GM19397 (cell line): Measurements from ENCODE around the gene HOXD8.

Experiments
- ATAC-seq: cut with Tn5 transposase; IDR thresholded peaks from one replicate; pipeline ENCODE4 v1.9.1; 2021; ENCODE audit warnings: mild to moderate bottlenecking, moderate library complexity; ENCODE audit not compliant: unreplicated experiment

The HOXD8 gene

DNA sequence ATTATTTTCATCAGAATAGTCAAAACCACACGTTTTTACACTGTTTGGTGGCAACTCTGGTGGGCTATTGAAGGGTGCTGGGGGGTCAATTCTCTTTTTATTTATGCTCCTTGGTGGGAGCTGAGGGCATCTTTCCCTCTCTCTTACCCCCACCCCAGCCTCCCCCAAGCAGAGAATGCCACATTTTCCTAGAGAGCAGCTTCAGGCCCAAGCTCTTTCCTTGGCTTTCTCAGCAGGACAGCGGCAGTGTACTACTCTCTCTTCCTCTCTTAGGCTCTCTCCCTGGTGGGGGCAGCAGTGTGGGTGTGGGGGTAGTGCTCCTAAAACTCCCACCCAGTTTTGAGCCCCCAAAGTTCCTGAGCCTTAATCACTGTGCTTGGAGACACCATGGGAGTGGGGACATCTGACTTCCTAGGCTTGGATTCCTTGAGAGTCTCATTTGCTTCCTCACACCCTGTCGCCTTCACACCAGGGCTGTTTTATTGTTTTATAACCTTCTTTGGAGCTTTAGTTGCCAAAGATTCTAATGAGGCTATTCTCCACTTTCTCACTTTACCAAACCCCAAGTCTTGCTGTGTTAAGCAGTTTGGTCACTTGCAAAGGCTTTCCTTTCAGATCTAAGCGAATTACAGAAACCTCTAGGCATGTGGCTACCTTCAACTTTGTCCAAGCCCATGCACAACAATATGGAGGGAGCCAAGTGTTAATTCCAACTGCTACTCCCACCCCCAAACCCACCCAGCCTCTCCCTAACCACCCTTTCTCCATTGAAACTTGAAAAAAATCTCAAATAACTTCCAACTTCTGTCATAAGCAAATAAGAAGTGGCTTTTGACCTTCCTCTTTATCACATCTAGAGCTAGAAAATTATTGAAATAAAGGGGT is 15.8 kb downstream of the HOXD8 start:
- ATAC-seq, result no peak

DNA sequence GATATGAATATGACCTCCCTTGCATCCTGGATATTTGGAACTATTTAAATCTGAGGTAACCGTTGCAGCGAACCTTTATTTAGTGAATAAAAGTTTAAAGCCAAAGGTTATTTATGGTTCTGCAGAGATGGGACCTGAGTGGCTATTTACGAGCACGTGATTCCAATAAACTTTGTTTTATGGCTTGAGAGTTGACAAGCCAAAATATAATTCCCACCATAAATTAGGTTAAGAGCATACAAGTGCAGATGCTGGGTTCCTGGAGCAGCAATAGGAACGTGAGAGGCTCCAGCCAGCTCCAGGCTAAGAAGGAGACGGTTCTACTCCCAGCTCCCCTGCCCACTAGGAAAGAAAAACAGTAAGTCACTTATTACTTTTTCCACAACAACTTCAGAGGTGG is 16.6 kb downstream of the HOXD8 start:
- ATAC-seq, result no peak

GRCh38 chr2:176146645-176147044 is 17.1 kb downstream of the HOXD8 start:
- no peak for ATAC-seq

- ATAC-seq, result no peak
Observed at GRCh38 chr2:176147210-176147799, 17.8 kb downstream of the HOXD8 start.

- no peak for ATAC-seq
Observed at GRCh38 chr2:176147800-176148496, 18.4 kb downstream of the HOXD8 start.

- no peak for ATAC-seq
Observed at GRCh38 chr2:176148751-176149421, 19.4 kb downstream of the HOXD8 start.

- ATAC-seq, result no peak
Observed at GRCh38 chr2:176149481-176149938, 20.0 kb downstream of the HOXD8 start.

DNA sequence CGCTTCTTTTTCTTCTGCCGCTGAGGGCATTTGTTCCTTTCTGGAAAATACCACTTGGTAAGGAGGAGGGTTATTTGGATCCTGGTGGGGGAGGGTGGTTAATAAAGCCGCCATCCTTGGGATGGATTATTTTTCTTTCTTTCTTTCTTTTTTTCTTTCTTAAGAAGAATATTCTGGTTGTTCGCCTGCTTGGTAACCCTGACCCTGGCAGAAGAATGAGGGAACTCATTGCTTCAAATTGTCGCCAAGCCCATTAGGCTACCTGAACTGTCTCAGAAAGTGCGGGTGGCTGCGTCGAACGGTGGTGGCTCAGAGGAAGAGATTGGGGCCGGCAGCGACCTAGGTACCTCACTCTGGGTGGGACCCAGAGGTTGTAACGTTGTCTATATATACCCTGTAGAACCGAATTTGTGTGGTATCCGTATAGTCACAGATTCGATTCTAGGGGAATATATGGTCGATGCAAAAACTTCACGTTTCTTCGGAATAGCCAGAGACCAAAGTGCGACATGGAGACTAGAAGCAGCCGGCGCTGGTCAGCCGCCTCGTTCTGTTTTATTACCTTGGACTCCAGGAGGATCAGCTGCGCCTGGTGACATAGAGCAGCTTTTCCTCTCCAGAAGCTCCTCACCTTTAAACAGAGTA is 20.6 kb downstream of the HOXD8 start:
- no peak for ATAC-seq

GRCh38 chr2:176150584-176151441 is 21.3 kb downstream of the HOXD8 start:
- no peak for ATAC-seq

DNA sequence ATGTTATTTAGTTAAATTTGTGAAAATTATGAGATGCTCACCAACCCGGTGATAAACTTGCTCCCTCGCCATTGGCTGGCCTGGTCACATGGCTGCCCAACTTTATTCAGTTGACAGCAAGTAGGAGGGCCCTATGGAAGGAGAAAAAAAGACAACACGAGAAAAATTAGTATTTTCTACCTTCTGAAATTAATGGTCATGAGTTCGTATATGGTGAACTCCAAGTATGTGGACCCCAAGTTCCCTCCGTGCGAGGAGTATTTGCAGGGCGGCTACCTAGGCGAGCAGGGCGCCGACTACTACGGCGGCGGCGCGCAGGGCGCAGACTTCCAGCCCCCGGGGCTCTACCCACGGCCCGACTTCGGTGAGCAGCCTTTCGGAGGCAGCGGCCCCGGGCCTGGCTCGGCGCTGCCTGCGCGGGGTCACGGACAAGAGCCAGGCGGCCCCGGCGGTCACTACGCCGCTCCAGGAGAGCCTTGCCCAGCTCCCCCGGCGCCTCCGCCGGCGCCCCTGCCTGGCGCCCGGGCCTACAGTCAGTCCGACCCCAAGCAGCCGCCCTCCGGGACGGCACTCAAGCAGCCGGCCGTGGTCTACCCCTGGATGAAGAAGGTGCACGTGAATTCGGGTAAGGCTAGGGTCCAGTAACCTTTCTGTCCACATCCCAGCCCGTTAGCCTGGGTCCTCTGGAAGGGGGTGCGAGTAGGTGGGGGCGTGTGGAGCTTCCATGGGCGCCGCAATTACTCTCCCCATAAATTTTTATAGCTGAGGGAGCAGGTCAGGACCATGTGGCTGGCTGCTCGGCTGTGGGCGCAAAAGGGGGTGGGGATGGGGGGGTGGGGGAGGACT is 22.2 kb downstream of the HOXD8 start, which contains the start of gene HOXD4:
Gene HOXD4, plus strand, starts transcription at position 109 of the 846 bp plus-strand sequence. Its CDS starts 84 bp downstream, at position 193.
- no peak for ATAC-seq

DNA sequence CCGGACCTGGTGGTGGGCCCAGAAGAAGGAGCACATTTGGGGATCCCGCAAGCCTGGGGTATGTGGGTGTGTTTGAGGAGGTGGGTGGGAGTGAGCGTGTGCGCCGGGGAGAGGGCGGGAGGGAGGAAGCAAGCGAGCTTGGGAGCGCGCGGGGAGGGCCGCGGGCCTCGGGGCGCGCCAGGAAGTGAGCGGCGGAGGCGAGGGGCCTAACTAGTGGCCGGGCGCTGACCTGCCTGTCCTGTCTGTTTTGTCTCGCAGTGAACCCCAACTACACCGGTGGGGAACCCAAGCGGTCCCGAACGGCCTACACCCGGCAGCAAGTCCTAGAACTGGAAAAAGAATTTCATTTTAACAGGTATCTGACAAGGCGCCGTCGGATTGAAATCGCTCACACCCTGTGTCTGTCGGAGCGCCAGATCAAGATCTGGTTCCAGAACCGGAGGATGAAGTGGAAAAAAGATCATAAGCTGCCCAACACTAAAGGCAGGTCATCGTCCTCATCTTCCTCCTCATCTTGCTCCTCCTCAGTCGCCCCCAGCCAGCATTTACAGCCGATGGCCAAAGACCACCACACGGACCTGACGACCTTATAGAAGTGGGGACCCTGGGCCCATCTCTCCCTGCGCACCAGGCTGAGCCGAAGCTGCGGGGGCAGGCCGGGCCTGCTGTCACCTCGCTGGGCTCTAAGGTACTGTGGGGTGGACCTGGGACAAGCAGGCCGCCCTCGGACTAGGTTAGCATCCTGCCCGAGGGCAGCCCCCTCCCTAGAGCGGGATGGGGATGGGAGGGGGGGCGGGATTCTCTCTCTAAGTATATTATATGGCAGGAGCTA is 23.1 kb downstream of the HOXD8 start:
- ATAC-seq, result no peak

DNA sequence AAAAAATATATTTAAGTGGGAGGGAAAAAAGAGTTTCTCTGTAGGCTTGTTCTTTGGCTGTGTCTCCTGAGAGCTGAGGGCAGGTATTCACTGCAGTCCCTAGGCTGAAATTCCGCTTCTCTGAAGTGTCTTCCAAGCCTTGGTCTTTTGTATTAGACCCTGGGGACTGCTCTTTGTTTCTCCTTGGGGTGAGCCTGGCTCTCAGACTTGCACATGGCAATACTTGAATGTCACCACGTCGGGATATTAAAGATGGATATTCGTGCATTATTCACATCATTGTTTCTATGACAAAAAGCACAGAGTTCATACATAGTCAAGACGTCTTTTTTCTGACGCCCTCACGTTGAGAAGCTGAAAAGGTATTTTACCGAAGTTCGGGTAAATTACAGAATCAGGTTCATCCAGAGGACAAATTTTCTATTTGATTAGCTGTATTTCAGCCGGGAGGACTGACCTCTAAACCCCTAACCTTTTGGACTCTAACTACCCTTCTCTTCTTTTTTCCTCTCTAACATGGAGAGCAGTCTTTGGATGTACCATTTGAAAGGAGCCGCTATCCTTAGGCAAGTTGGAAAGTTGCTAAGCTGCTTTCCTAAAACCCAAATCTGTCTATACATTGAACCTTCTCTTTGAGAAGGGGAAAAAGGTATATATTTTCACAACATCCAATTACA is 25.2 kb downstream of the HOXD8 start:
- ATAC-seq, result no peak

DNA sequence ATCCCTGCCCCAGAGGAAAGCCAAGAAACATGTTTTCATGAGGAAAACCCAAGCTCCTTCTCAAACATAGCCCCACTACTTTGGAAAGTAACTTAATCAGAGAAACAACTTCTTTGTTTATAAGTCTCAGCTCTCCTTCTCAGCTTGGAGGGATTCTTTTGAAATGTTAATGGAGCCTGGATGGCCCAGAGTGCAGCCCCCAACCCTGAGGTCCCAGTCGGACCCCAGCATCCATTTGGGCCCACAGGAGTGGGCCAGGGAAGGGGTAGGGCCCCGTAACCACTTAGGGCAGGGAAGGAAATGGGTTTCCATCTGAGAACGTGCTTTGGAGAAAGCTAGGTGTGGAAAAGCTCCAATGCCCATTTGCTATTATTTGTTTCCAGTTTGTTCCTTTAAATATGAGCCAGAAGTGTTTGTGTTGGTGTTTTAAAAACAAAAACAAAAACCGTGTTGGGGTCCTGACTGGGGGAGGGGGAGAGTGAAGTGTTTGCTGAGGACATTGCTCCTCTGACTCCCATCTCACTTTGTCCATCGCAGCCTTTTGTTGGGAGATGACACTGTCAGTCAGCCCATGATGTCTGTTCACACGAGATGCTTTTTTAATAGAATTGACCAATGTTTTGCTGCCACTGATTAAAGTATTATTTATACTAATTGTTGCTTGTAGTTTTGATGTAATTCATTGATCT is 26.0 kb downstream of the HOXD8 start:
- no peak for ATAC-seq

- no peak for ATAC-seq
Observed at GRCh38 chr2:176156301-176156806, 26.8 kb downstream of the HOXD8 start.

- no peak for ATAC-seq
Observed at GRCh38 chr2:176156807-176157498, 27.4 kb downstream of the HOXD8 start, which contains the start of gene HOXD3. TSS of gene HOXD3 (plus strand) at chr2:176157307. CDS start at chr2:176169115, 11,808 bp downstream.
